ENCODE measurements around the gene TBC1D9B.

Gene TBC1D9B

DNA sequence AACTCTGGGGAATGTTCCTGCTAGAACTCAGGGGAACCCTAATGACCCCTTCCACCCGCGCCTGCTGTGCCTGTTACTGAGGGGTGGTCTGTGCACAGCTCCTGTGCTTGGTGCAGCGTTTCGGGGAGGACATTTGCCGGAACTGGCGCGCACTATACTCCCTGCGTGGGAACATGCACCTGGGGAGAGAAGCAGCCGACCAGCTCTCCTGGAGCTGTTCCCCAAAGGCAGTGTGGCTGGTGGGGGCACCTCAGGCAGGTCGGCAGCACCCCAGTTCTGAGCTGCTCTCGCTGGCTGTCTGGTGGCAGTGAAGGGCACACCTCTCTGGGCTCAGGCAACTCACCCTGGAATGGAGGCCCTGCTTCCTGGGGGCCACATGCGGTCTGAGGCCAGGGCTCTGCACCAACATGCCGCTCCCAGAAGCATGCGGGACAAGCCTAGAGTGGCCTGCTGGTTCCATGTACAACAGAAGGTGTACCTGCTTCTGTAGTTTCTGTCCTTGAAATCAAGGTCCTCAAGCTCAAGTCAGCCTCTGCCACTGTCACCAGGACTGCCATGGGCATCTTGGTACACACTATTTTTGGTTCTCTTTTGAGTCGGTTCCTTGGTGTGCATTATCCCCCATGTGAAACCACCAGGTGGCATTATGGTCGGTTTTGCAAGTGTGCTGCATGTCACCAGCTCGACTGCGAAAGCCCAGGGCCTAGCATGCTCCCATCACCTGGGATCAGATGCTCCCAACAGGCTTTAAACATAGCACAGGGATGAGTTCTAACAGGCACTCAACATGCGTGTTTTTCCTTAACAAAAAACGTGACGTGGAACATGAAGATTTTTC, 41.2 kb downstream of the TBC1D9B start:
- no peak for DNase-seq (ENCODE audit: extremely low spot score)
- POLR2A ChIA-PET, result no interaction called here
- TF ChIP-seq FOXM1 (IDR thresholded peaks at IDR 0.05; ENCODE audit: borderline replicate concordance) (no peak), ZNF384 (IDR thresholded peaks at IDR 0.05) (no peak), SUZ12 (IDR thresholded peaks at IDR 0.05) (no peak), FOXK2 (IDR thresholded peaks at IDR 0.05) (no peak)
- CTCF ChIA-PET, result no interaction called here

DNA sequence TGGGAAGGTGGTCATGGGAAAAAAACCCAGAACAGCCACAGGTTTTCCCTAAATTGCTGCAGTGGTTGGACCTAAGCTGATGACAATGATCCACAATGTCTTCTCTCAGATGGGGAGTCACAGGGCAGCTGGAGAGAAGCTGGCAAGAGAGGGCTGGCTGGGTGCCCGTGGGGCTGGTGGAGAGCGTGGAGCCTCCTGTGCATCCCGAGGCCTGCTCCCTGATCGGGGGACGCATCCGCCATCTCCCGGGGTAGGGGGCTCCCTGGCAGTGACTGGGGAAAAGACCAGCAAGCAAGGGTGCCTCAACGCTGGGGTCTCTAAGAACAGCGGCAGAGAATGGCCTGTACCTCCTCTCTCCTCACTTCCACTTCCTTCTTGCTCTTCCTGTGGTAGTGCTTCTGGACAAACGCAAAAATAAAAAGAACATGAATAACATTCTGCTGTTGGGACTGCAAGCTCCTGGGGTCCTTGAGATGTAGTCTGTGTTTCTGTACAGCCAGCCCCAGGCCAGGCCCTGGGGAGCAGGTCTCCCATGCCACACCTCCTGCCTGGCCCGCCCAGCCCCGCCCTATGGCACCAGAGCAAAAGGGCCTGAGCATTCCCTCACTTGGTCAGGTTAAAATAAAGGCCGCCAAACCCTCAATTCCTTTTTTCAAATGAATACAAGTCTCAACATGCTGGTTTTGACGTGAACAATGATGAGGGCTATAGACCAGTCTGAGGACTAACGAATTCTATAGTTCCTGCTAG, 42.0 kb downstream of the TBC1D9B start:
- POLR2A ChIA-PET, result no interaction called here
- CTCF ChIA-PET, result interaction anchor here (0.5 kb wide), 1 partner anchor 229 kb away, joined by 3 read pairs; no protein-coding TSS in a partner anchor
- no peak for TF ChIP-seq L3MBTL2 (conservative IDR thresholded peaks at IDR 0.05)
- no peak for TF ChIP-seq SUZ12 (IDR thresholded peaks at IDR 0.05)
- no peak for TF ChIP-seq CTBP1 (IDR thresholded peaks at IDR 0.05; ENCODE audit: borderline replicate concordance)
- TF ChIP-seq ELF4 (IDR thresholded peaks at IDR 0.05), result no peak
- no peak for TF ChIP-seq NFRKB (IDR thresholded peaks at IDR 0.05)
- TF ChIP-seq BHLHE40 (IDR thresholded peaks at IDR 0.05; ENCODE audit: borderline replicate concordance), result no peak
- TF ChIP-seq LEF1 (IDR thresholded peaks at IDR 0.05; ENCODE audit: borderline replicate concordance), result no peak
- TF ChIP-seq FOXM1 (IDR thresholded peaks at IDR 0.05; ENCODE audit: borderline replicate concordance), result no peak
- TF ChIP-seq HDGF (IDR thresholded peaks at IDR 0.05; ENCODE audit: borderline replicate concordance), result no peak
- TF ChIP-seq FOXK2 (IDR thresholded peaks at IDR 0.05), result no peak
- TF ChIP-seq, protein P1, sequence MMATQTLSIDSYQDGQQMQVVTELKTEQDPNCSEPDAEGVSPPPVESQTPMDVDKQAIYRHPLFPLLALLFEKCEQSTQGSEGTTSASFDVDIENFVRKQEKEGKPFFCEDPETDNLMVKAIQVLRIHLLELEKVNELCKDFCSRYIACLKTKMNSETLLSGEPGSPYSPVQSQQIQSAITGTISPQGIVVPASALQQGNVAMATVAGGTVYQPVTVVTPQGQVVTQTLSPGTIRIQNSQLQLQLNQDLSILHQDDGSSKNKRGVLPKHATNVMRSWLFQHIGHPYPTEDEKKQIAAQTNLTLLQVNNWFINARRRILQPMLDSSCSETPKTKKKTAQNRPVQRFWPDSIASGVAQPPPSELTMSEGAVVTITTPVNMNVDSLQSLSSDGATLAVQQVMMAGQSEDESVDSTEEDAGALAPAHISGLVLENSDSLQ (IDR thresholded peaks at IDR 0.05), result no peak
- no peak for TF ChIP-seq ARNT (IDR thresholded peaks at IDR 0.05)
- no peak for DNase-seq (ENCODE audit: extremely low spot score)

DNA sequence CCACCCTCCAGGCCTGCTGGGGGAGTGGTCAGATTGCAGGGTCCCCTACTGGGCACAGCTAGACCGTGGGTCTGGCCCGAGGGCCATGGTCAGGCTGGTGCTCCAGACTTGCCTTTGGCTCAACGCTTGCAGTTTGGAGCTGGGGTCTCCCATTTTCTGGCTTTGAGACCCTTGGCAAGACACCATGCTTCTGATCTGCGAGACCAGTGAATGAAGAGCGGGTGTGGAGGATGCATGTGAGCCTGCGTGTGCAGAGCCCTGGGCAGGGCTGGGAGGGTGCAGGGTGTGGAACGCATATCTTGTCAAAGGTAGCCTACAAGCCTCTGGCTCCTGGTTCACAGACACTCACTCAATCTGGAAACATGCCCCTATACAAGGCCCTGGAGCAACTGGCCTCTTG, 43.0 kb downstream of the TBC1D9B start:
- no peak for DNase-seq (ENCODE audit: extremely low spot score)
- ChIA-PET CTCF (no interaction called here), POLR2A (no interaction called here)
- TF ChIP-seq ELF4 (IDR thresholded peaks at IDR 0.05), result no peak
- no peak for TF ChIP-seq CTBP1 (IDR thresholded peaks at IDR 0.05; ENCODE audit: borderline replicate concordance)
- no peak for TF ChIP-seq LEF1 (IDR thresholded peaks at IDR 0.05; ENCODE audit: borderline replicate concordance)
- TF ChIP-seq FOXM1 (IDR thresholded peaks at IDR 0.05; ENCODE audit: borderline replicate concordance), result no peak
- TF ChIP-seq BHLHE40 (IDR thresholded peaks at IDR 0.05; ENCODE audit: borderline replicate concordance), result no peak

DNA sequence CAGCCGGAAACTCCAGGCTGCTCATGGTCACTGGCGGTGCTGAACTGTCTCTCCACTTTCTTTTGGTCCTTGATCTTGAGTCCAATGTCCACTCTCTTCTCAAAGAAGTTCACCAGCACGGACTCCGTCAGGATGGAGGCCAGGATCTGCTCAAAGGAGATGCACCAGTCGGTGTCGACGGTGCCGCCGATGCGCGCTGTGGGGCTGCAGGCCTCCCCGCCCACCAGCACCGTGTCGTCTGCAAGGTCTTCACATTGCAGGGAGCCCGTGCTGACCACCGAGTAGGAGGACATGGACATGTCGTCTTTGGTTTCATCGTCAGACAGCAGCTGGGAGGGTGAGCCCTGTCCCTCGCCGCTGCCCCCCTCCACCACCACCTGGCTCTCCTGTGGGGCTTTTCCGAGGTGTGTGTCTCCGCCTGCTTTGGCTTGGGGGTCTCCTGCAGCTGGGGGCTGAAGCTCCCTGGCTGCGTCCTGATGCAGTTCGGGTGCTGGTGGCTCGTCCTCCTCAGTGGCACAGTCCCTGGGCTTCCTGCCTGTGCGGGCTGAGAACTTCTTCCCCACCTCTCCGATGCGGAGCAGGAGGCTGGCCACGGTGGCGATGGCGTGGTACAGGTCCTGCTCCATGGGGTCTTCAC, 44.1 kb downstream of the TBC1D9B start:
- TF ChIP-seq LEF1 (IDR thresholded peaks at IDR 0.05; ENCODE audit: borderline replicate concordance) (no peak), ARNT (IDR thresholded peaks at IDR 0.05) (no peak), BHLHE40 (IDR thresholded peaks at IDR 0.05; ENCODE audit: borderline replicate concordance) (no peak), TARDBP (IDR thresholded peaks at IDR 0.05) (no peak), FOXA1 (IDR thresholded peaks at IDR 0.05) (no peak), NFRKB (IDR thresholded peaks at IDR 0.05) (no peak), ELF4 (IDR thresholded peaks at IDR 0.05) (no peak), L3MBTL2 (conservative IDR thresholded peaks at IDR 0.05) (no peak), FOXM1 (IDR thresholded peaks at IDR 0.05; ENCODE audit: borderline replicate concordance) (no peak), CTBP1 (IDR thresholded peaks at IDR 0.05; ENCODE audit: borderline replicate concordance) (no peak), SP1 (IDR thresholded peaks at IDR 0.05) (no peak), HDGF (IDR thresholded peaks at IDR 0.05; ENCODE audit: borderline replicate concordance) (no peak), SUZ12 (IDR thresholded peaks at IDR 0.05) (no peak)
- TF ChIP-seq, protein P1 (IDR thresholded peaks at IDR 0.05), result no peak
- ChIA-PET POLR2A (no interaction called here), CTCF (no interaction called here)
- no peak for DNase-seq (ENCODE audit: extremely low spot score)

DNA sequence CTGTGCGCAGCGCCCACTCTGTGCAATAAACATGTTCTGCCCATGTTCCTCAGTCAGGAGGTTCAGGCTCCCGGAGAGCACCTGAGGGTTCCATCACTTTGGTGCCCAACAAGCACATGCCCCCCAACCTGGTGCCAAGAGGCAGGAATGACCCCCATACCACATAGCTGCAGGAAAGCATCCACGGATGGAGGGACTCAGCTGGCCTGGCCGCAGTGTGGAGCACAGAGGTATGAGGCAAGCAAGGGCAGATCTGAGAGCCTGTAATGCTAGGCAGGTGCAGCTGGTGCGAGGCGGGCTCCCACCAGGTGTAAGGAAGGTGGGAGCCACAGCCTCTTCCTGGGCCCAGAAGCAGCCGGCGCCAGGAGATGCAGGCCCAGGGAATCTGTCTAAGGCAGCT, 44.8 kb downstream of the TBC1D9B start:
- TF ChIP-seq SP1 (IDR thresholded peaks at IDR 0.05) (no peak), LEF1 (IDR thresholded peaks at IDR 0.05; ENCODE audit: borderline replicate concordance) (no peak), NFRKB (IDR thresholded peaks at IDR 0.05) (no peak), SUZ12 (IDR thresholded peaks at IDR 0.05) (no peak), FOXK2 (IDR thresholded peaks at IDR 0.05) (no peak), L3MBTL2 (conservative IDR thresholded peaks at IDR 0.05) (no peak), FOXA1 (IDR thresholded peaks at IDR 0.05) (no peak), TARDBP (IDR thresholded peaks at IDR 0.05) (no peak), ZNF384 (IDR thresholded peaks at IDR 0.05) (no peak), FOXM1 (IDR thresholded peaks at IDR 0.05; ENCODE audit: borderline replicate concordance) (no peak), BHLHE40 (IDR thresholded peaks at IDR 0.05; ENCODE audit: borderline replicate concordance) (no peak), CTBP1 (IDR thresholded peaks at IDR 0.05; ENCODE audit: borderline replicate concordance) (no peak), HDGF (IDR thresholded peaks at IDR 0.05; ENCODE audit: borderline replicate concordance) (no peak), ARNT (IDR thresholded peaks at IDR 0.05) (no peak)
- TF ChIP-seq, protein P1 (IDR thresholded peaks at IDR 0.05), result no peak
- DNase-seq (ENCODE audit: extremely low spot score), result no peak
- ChIA-PET CTCF (no interaction called here), POLR2A (no interaction called here)

Data from HEK293T (cell line).